Measurements from ENCODE around the gene ITFG2. TPM values are rescaled to one million over a fixed set of nuclear protein-coding genes. Genes with fewer than 3 reads are reported as not detected.

ITFG2 gene
- total and polyA plus RNA-seq, 2 experiments from 2014 or later: 17.3 to 32.6 TPM

DNA sequence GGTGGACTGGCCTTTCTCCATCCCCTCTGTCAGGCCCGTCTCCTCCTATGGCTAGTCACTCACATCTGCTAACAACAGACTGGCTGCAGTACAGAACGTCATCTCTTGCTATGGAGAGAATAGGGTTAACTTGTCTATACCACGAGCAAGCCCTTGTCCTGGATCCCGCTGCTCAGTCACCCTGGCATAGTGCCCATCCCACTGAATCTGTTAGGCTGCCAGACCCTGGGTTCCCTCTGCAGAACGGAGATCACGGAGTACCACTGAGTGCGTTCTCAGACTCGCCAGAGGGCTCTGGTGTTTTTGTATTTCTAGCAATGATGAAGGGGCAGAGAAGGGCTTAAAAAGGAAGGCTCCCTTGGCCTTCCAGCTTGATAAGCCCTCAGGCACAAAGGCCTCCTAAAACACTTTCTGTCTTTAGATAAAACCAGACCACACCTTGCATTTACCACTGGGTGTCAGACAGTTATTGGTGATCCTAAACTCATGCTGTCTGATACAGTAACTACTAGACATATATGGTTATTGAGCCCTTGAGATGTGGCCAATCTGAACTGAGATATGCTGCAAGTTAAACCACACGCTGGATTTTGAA, 28.7 kb downstream of the ITFG2 start:
- DNase-seq (ENCODE audit: low spot score) (no peak), ATAC-seq (no peak)
- no peak for TF ChIP-seq EZH2 (IDR thresholded peaks at IDR 0.05; ENCODE audit: low read depth, unreplicated experiment)
- TF ChIP-seq CREB1 (CRISPR knock-in tag; IDR thresholded peaks at IDR 0.05; ENCODE audit: low read depth): no peak
- TF ChIP-seq EZH2phosphoT487 (IDR thresholded peaks at IDR 0.05; ENCODE audit: unreplicated experiment): no peak
- TF ChIP-seq, protein P1, sequence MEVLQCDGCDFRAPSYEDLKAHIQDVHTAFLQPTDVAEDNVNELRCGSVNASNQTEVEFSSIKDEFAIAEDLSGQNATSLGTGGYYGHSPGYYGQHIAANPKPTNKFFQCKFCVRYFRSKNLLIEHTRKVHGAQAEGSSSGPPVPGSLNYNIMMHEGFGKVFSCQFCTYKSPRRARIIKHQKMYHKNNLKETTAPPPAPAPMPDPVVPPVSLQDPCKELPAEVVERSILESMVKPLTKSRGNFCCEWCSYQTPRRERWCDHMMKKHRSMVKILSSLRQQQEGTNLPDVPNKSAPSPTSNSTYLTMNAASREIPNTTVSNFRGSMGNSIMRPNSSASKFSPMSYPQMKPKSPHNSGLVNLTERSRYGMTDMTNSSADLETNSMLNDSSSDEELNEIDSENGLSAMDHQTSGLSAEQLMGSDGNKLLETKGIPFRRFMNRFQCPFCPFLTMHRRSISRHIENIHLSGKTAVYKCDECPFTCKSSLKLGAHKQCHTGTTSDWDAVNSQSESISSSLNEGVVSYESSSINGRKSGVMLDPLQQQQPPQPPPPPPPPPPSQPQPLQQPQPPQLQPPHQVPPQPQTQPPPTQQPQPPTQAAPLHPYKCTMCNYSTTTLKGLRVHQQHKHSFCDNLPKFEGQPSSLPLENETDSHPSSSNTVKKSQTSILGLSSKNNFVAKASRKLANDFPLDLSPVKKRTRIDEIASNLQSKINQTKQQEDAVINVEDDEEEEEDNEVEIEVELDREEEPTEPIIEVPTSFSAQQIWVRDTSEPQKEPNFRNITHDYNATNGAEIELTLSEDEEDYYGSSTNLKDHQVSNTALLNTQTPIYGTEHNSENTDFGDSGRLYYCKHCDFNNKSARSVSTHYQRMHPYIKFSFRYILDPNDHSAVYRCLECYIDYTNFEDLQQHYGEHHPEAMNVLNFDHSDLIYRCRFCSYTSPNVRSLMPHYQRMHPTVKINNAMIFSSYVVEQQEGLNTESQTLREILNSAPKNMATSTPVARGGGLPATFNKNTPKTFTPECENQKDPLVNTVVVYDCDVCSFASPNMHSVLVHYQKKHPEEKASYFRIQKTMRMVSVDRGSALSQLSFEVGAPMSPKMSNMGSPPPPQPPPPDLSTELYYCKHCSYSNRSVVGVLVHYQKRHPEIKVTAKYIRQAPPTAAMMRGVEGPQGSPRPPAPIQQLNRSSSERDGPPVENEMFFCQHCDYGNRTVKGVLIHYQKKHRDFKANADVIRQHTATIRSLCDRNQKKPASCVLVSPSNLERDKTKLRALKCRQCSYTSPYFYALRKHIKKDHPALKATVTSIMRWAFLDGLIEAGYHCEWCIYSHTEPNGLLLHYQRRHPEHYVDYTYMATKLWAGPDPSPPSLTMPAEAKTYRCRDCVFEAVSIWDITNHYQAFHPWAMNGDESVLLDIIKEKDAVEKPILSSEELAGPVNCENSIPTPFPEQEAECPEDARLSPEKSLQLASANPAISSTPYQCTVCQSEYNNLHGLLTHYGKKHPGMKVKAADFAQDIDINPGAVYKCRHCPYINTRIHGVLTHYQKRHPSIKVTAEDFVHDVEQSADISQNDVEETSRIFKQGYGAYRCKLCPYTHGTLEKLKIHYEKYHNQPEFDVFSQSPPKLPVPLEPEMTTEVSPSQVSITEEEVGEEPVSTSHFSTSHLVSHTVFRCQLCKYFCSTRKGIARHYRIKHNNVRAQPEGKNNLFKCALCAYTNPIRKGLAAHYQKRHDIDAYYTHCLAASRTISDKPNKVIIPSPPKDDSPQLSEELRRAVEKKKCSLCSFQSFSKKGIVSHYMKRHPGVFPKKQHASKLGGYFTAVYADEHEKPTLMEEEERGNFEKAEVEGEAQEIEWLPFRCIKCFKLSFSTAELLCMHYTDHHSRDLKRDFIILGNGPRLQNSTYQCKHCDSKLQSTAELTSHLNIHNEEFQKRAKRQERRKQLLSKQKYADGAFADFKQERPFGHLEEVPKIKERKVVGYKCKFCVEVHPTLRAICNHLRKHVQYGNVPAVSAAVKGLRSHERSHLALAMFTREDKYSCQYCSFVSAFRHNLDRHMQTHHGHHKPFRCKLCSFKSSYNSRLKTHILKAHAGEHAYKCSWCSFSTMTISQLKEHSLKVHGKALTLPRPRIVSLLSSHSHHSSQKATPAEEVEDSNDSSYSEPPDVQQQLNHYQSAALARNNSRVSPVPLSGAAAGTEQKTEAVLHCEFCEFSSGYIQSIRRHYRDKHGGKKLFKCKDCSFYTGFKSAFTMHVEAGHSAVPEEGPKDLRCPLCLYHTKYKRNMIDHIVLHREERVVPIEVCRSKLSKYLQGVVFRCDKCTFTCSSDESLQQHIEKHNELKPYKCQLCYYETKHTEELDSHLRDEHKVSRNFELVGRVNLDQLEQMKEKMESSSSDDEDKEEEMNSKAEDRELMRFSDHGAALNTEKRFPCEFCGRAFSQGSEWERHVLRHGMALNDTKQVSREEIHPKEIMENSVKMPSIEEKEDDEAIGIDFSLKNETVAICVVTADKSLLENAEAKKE (CRISPR knock-in tag; IDR thresholded peaks at IDR 0.05): no peak
- TF ChIP-seq, protein P2, sequence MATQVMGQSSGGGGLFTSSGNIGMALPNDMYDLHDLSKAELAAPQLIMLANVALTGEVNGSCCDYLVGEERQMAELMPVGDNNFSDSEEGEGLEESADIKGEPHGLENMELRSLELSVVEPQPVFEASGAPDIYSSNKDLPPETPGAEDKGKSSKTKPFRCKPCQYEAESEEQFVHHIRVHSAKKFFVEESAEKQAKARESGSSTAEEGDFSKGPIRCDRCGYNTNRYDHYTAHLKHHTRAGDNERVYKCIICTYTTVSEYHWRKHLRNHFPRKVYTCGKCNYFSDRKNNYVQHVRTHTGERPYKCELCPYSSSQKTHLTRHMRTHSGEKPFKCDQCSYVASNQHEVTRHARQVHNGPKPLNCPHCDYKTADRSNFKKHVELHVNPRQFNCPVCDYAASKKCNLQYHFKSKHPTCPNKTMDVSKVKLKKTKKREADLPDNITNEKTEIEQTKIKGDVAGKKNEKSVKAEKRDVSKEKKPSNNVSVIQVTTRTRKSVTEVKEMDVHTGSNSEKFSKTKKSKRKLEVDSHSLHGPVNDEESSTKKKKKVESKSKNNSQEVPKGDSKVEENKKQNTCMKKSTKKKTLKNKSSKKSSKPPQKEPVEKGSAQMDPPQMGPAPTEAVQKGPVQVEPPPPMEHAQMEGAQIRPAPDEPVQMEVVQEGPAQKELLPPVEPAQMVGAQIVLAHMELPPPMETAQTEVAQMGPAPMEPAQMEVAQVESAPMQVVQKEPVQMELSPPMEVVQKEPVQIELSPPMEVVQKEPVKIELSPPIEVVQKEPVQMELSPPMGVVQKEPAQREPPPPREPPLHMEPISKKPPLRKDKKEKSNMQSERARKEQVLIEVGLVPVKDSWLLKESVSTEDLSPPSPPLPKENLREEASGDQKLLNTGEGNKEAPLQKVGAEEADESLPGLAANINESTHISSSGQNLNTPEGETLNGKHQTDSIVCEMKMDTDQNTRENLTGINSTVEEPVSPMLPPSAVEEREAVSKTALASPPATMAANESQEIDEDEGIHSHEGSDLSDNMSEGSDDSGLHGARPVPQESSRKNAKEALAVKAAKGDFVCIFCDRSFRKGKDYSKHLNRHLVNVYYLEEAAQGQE (IDR thresholded peaks at IDR 0.05; ENCODE audit: unreplicated experiment): no peak
- TF ChIP-seq POLR2AphosphoS5 (IDR thresholded peaks at IDR 0.05; ENCODE audit: low read depth): no peak
- TF ChIP-seq STAT1 (IDR thresholded peaks at IDR 0.05; ENCODE audit: unreplicated experiment): no peak
- TF ChIP-seq ZNF114 (CRISPR knock-in tag; IDR thresholded peaks at IDR 0.05): no peak
- TF ChIP-seq JUNB (IDR thresholded peaks at IDR 0.05; ENCODE audit: unreplicated experiment): no peak
- TF ChIP-seq ZNF331 (CRISPR knock-in tag; IDR thresholded peaks at IDR 0.05; ENCODE audit: low read depth): no peak
- TF ChIP-seq, protein P3, sequence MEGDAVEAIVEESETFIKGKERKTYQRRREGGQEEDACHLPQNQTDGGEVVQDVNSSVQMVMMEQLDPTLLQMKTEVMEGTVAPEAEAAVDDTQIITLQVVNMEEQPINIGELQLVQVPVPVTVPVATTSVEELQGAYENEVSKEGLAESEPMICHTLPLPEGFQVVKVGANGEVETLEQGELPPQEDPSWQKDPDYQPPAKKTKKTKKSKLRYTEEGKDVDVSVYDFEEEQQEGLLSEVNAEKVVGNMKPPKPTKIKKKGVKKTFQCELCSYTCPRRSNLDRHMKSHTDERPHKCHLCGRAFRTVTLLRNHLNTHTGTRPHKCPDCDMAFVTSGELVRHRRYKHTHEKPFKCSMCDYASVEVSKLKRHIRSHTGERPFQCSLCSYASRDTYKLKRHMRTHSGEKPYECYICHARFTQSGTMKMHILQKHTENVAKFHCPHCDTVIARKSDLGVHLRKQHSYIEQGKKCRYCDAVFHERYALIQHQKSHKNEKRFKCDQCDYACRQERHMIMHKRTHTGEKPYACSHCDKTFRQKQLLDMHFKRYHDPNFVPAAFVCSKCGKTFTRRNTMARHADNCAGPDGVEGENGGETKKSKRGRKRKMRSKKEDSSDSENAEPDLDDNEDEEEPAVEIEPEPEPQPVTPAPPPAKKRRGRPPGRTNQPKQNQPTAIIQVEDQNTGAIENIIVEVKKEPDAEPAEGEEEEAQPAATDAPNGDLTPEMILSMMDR (conservative IDR thresholded peaks at IDR 0.05; ENCODE audit: low read depth in 2 of 2): no peak
- TF ChIP-seq NANOG (IDR thresholded peaks at IDR 0.05; ENCODE audit: borderline replicate concordance): no peak
- no peak overlapping the region for H3K4me2 ChIP-seq
- peaks cover 10% of the 10 kb centered on the region for H3K4me1 Mint-ChIP-seq
- no peaks in the 10 kb centered on the region for H3K4me1 ChIP-seq (ENCODE audit: insufficient read depth)
- no peak overlapping the region for H3K27ac Mint-ChIP-seq
- H3K27me3 ChIP-seq (ENCODE audit: insufficient read depth): no peaks in the 10 kb centered on the region
- no peak overlapping the region for H3K27ac ChIP-seq (ENCODE audit: low read depth)
- H3K4me3 Mint-ChIP-seq: no peak overlapping the region
- no peaks in the 10 kb centered on the region; the same call in 1 of the 2 replicates for H4K20me1 ChIP-seq (replicated peaks; ENCODE audit: insufficient read depth)
- H3F3A ChIP-seq (replicated peaks; ENCODE audit: low read depth): no peaks in the 10 kb centered on the region
- no peaks in the 10 kb centered on the region; the same call in 2 of the 3 replicates for H3K9me3 Mint-ChIP-seq
- peaks cover 5% of the 10 kb centered on the region for H3K27me3 Mint-ChIP-seq (ENCODE audit: insufficient read depth, low read depth, poor library complexity)
- no peak overlapping the region for H3K4me3 ChIP-seq
- H3K36me3 ChIP-seq (ENCODE audit: insufficient read depth): no peaks in the 10 kb centered on the region
- no peaks in the 10 kb centered on the region for H3K79me2 ChIP-seq (replicated peaks; ENCODE audit: insufficient read depth)
- H2AFZ ChIP-seq: no peak overlapping the region
- H3K9me2 ChIP-seq (ENCODE audit: insufficient read depth): no peaks in the 10 kb centered on the region
- peaks cover 6% of the 10 kb centered on the region; the same call in 2 of the 3 replicates for H3K36me3 Mint-ChIP-seq (ENCODE audit: low read depth)

Data from GM23338 (cell line).